ENCODE measurements around the gene TCN2.
"Not testable (repeated sequence)": the region's sequence is repeated elsewhere in the genome, so short reads cannot be mapped to it uniquely, and the experiment has no call there.

TCN2 gene

GRCh38 chr22:30607300-30607930 lies 441 bp downstream of the TCN2 start:
- DNase-seq (ENCODE audit: low read depth): no peak
- peak overlapping the region; percentile 55 for H3K4me3 ChIP-seq (ENCODE audit: low read depth, low read length)

GRCh38 chr22:30607939-30608338 lies 965 bp downstream of the TCN2 start:
- no peak overlapping the region for H3K4me3 ChIP-seq (ENCODE audit: low read depth, low read length)
- DNase-seq (ENCODE audit: low read depth): no peak

GRCh38 chr22:30609260-30610185 lies 2.5 kb downstream of the TCN2 start:
- H3K4me3 ChIP-seq (ENCODE audit: low read depth, low read length): no peak overlapping the region
- peak; percentile 61 for DNase-seq (ENCODE audit: low read depth)

GRCh38 chr22:30610299-30610698 lies 3.3 kb downstream of the TCN2 start:
- no peak overlapping the region for H3K4me3 ChIP-seq (ENCODE audit: low read depth, low read length)
- no peak for DNase-seq (ENCODE audit: low read depth)

- DNase-seq (ENCODE audit: low read depth): no peak
- H3K4me3 ChIP-seq (ENCODE audit: low read depth, low read length): no peak overlapping the region
Observed at GRCh38 chr22:30611197-30611596, 4.2 kb downstream of the TCN2 start.

- DNase-seq (ENCODE audit: low read depth): no peak
- no peak overlapping the region for H3K4me3 ChIP-seq (ENCODE audit: low read depth, low read length)
Observed at GRCh38 chr22:30612789-30613188, 5.8 kb downstream of the TCN2 start.

GRCh38 chr22:30614268-30614667 lies 7.3 kb downstream of the TCN2 start:
- H3K4me3 ChIP-seq (ENCODE audit: low read depth, low read length): no peak overlapping the region
- DNase-seq (ENCODE audit: low read depth): no peak

GRCh38 chr22:30614879-30615278 lies 7.9 kb downstream of the TCN2 start:
- no peak for DNase-seq (ENCODE audit: low read depth)
- H3K4me3 ChIP-seq (ENCODE audit: low read depth, low read length): no peak overlapping the region

- no peak for DNase-seq (ENCODE audit: low read depth)
- H3K4me3 ChIP-seq (ENCODE audit: low read depth, low read length): no peak overlapping the region
Observed at GRCh38 chr22:30615543-30615954, 8.6 kb downstream of the TCN2 start.

- no peak for DNase-seq (ENCODE audit: low read depth)
- no peak overlapping the region for H3K4me3 ChIP-seq (ENCODE audit: low read depth, low read length)
Observed at GRCh38 chr22:30617819-30618218, 10.8 kb downstream of the TCN2 start.

- not testable (repeated sequence) for DNase-seq (ENCODE audit: low read depth); H3K4me3 ChIP-seq (ENCODE audit: low read depth, low read length)
Observed at GRCh38 chr22:30619909-30620308, 12.9 kb downstream of the TCN2 start.

GRCh38 chr22:30626413-30626812 lies 19.4 kb downstream of the TCN2 start:
- DNase-seq (ENCODE audit: low read depth): no peak
- no peak overlapping the region for H3K4me3 ChIP-seq (ENCODE audit: low read depth, low read length)

- no peak overlapping the region for H3K4me3 ChIP-seq (ENCODE audit: low read depth, low read length)
- DNase-seq (ENCODE audit: low read depth): no peak
Observed at GRCh38 chr22:30627471-30627870, 20.5 kb downstream of the TCN2 start.

GRCh38 chr22:30628491-30628890 lies 21.5 kb downstream of the TCN2 start:
- H3K4me3 ChIP-seq (ENCODE audit: low read depth, low read length): no peak overlapping the region
- no peak for DNase-seq (ENCODE audit: low read depth)

- H3K4me3 ChIP-seq (ENCODE audit: low read depth, low read length); DNase-seq (ENCODE audit: low read depth): not testable (repeated sequence)
Observed at GRCh38 chr22:30631469-30631868, 24.5 kb downstream of the TCN2 start.

GRCh38 chr22:30634471-30635233 lies 27.7 kb downstream of the TCN2 start:
- H3K4me3 ChIP-seq (ENCODE audit: low read depth, low read length): peak overlapping the region; percentile 67
- peak; percentile 70 for DNase-seq (ENCODE audit: low read depth)

GRCh38 chr22:30635273-30636225 lies 28.6 kb downstream of the TCN2 start, which contains the start of gene SLC35E4:
SLC35E4 (plus strand) TSS chr22:30635781; CDS start chr22:30636451, 670 bp downstream.
- peak; percentile 56 for DNase-seq (ENCODE audit: low read depth)
- peak within 1 kb of the TSS; percentile 67 for H3K4me3 ChIP-seq (ENCODE audit: low read depth, low read length)

- DNase-seq (ENCODE audit: low read depth): no peak
- H3K4me3 ChIP-seq (ENCODE audit: low read depth, low read length): peak overlapping the region; percentile 67
Observed at GRCh38 chr22:30636226-30637077, 29.5 kb downstream of the TCN2 start.
